Measurements from ENCODE around the gene STYK1.

The STYK1 gene

DNA sequence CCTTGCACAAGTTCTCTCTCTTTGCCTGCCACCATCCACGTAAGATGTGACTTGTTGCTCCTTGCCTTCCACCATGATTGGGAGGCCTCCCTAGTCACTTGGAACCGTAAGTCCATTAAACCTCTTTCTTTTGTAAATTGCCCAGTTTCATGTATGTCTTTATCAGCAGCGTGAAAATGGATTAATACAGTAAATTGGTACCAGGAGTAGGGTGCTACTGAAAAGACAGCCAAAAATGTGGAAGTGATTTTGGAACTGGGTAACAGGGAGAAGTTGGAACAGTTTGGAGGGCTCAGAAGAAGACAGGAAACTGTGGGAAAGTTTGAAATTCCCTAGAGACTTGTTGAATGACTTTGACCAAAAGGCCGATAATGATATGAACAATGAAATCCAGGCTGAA is 27.9 kb downstream of the STYK1 start:
- no peak for DNase-seq (ENCODE audit: low read depth)
- H3K4me3 ChIP-seq (ENCODE audit: control insufficient read depth, low read depth, low read length): no peak overlapping the region
- TF ChIP-seq, protein P1, sequence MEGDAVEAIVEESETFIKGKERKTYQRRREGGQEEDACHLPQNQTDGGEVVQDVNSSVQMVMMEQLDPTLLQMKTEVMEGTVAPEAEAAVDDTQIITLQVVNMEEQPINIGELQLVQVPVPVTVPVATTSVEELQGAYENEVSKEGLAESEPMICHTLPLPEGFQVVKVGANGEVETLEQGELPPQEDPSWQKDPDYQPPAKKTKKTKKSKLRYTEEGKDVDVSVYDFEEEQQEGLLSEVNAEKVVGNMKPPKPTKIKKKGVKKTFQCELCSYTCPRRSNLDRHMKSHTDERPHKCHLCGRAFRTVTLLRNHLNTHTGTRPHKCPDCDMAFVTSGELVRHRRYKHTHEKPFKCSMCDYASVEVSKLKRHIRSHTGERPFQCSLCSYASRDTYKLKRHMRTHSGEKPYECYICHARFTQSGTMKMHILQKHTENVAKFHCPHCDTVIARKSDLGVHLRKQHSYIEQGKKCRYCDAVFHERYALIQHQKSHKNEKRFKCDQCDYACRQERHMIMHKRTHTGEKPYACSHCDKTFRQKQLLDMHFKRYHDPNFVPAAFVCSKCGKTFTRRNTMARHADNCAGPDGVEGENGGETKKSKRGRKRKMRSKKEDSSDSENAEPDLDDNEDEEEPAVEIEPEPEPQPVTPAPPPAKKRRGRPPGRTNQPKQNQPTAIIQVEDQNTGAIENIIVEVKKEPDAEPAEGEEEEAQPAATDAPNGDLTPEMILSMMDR (conservative IDR thresholded peaks at IDR 0.05; ENCODE audit: control insufficient read depth, insufficient read depth, low read depth, low read length): no peak

DNA sequence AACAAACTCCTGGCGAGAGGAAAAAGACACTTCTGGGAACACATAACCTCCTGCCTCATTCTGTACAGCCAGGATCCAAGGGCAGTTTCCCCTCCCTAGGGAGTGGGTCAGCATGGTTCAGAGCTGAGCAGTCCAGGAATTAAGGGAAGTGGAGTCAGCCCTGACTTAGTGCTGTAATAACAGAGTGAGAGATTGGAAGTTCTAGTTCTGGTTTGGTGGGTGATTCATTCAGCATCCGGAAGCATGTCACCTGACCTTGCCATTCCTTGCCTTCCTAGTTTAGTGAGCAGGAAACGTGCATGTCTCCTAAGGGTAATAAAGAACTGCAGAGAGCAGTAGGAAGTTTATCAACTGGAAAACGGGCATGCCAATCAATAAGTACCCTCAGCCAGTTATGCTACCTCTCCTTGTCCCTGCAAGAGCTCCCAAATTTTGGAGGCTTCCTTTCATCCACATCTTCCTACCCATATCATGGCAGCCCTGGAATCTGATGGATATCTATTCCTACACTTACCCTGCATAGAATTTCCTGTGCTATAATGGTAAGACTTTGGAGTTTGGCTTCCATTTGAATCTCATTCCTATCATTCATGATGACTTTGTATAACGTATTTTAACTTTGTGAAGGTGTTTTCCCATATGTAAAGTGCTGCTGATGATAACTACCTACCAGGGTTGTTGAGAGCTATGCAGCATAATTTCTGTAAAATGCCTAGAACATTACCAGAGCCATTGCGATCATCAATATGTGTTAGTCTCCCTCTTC is 31.9 kb downstream of the STYK1 start:
- H3K4me3 ChIP-seq (ENCODE audit: control insufficient read depth, low read depth, low read length): no peak overlapping the region
- DNase-seq (ENCODE audit: low read depth): peak; percentile 77
- TF ChIP-seq, protein P1 (conservative IDR thresholded peaks at IDR 0.05; ENCODE audit: control insufficient read depth, insufficient read depth, low read depth, low read length): no peak

DNA sequence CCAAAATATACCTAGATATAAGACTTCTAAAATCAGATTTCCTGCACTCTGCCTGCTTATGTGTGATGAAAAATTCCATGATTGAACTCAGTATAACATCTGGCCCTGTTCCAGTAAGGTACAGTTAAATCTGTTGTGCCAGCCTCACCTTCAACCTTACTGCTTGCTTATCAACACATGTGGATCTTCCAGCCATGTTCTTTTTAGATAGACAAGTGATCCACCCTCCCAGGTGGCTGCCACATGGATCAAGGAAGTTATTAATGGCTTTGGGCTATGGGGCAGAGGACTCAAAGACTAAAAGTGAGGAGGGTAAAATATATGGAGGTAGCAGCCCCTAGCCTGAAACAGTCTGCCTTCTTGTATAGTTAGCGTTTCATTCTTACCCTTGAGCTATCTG is 35.1 kb downstream of the STYK1 start:
- TF ChIP-seq, protein P1 (conservative IDR thresholded peaks at IDR 0.05; ENCODE audit: control insufficient read depth, insufficient read depth, low read depth, low read length): no peak
- DNase-seq (ENCODE audit: low read depth): no peak
- H3K4me3 ChIP-seq (ENCODE audit: control insufficient read depth, low read depth, low read length): no peak overlapping the region

DNA sequence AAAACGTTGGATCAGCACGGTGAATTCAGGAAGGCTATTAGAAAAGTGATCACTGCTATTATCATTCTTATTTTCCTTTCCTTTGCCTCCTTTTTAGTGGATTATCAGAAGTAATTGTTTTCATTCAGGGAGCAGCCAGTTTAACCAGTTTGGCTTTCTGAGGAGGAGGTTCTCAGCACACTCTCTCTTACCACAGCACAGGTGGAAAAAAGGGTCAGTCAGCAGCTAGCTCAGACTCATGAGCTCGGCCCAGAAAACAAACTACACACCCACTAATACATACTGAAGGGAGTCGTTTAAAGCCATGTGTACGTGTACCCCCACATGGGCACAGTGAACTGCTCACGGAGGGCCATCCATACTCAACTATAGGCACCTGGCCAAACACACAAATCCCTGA is 37.2 kb downstream of the STYK1 start:
- no peak for DNase-seq (ENCODE audit: low read depth)
- no peak overlapping the region for H3K4me3 ChIP-seq (ENCODE audit: control insufficient read depth, low read depth, low read length)
- TF ChIP-seq, protein P1 (conservative IDR thresholded peaks at IDR 0.05; ENCODE audit: control insufficient read depth, insufficient read depth, low read depth, low read length): no peak

DNA sequence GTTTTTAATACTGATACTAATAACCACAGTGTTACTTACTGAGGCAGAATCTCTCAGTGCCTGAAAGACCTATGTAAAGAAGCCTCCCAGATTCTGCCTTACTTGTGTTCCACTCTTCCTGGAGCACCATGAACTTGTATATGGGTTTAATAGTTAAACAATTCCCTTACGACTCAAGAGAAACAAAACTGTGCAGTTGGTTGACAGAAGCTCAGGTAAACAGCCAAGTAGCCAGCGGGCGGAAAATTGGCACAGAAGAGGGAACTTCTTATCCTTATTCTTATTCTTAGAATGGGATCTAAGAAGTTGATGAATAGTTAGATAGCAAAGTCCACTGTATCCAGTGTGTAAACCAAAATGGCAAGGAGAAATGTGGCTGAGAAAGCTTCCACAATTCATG is 37.7 kb downstream of the STYK1 start:
- DNase-seq (ENCODE audit: low read depth): no peak
- TF ChIP-seq, protein P1 (conservative IDR thresholded peaks at IDR 0.05; ENCODE audit: control insufficient read depth, insufficient read depth, low read depth, low read length): no peak

DNA sequence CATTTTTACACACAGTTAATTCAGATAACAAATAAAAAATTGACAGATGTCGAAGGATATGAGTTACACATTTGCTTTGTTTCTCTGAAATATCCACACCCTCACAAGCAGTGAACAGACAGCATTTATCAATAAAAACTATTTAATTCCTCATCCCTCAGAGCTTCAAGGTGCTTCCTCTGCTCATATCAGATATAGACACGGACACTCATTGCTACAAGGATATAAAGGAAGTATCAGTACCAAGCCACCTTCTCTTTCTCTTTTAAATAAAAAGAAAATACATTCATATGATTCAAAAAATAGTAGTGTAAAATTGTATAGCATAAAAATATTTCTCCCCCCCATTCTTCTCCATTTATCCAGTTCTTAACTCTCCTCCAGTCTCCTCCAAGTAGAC is 38.5 kb downstream of the STYK1 start:
- TF ChIP-seq, protein P1 (conservative IDR thresholded peaks at IDR 0.05; ENCODE audit: control insufficient read depth, insufficient read depth, low read depth, low read length): no peak
- H3K4me3 ChIP-seq (ENCODE audit: control insufficient read depth, low read depth, low read length): no peak overlapping the region
- no peak for DNase-seq (ENCODE audit: low read depth)

More for the DNA sequence above, 37.7 kb downstream of the STYK1 start:
- no peak overlapping the region for H3K4me3 ChIP-seq (ENCODE audit: control insufficient read depth, low read depth, low read length)

Measured in fibroblast of mammary gland (primary cell).